ENCODE measurements around the gene ADAMTS19. TPM values are rescaled to one million over a fixed set of nuclear protein-coding genes. Genes with fewer than 3 reads are reported as not detected.

The ADAMTS19 gene
- total RNA-seq, 4 donors from 2014 or later = 0.67 to 3.3 (median 1.3) TPM

DNA sequence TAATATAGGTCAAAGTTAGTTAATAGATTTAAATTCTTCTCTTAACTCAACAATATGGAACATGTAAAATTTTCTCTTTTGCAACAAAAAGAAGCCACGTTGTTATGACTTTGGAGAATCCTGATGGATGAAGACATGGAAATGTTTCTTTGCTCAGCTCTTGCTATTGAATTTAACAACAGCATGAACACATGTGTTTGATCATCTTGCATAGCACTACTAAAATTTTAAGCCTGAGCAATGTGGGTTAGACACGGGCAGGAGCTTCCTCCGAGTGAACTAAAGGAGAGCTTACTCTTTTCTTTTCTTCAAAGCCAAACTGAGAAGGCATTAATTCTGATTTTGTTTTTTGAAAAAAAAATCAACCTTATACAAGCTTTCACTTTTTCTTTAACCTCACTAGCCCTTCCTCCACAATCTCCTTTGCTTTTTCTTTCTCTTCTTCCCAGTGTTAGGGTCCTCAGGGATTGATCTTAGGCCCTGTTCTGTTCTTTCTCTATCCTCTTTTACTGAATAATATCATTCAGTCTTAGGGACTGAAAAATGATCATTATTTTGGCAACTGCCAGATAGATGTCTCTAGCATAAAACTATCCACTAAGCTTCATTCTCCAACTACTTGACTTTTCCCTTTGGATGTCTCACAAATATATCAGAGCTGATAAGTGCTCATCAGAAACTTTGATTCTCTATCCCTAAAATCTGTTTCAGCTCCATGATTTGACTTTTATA, 36.9 kb downstream of the ADAMTS19 start:
- Histone ChIP-seq H3K4me1 (no peaks in the 10 kb centered on the region), H3K4me3 (no peak overlapping the region), H3K27me3 (no peaks in the 10 kb centered on the region), H3K9me3 (no peaks in the 10 kb centered on the region), H3K36me3 (no peaks in the 10 kb centered on the region), H3K27ac (no peak overlapping the region)
- no peak for TF ChIP-seq POLR2A (IDR thresholded peaks at IDR 0.05)
- no peak for TF ChIP-seq CTCF (IDR thresholded peaks at IDR 0.05)
- no peak for DNase-seq

DNA sequence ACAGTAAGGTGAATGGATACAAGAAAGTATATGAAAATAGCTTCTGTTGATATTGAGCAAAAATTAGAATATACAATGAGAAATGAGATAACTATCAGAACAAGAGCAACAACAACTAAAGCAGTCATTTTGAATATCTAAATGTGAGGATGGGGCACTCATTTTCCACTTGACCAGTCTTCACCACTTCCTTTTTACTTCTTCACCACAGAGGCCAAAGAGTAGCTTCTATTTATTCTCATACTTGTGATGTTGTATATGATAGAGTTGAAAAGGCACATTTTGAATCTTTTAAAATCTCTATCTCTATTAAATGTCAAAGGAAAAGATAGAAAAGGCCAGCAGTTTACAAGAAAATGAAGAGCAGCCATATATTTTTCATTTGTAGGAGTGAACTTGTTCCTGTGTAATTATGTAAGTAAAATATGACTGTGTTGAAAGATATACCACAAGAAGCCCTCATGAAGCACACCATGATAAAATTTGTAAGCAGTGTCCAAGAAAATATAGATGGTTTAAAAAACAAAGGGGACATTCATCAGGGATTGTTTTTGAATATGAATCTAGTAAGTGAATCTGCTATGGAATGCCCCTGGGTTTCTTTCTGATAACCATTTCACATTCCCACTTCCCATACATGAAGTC, 39.2 kb downstream of the ADAMTS19 start:
- no peak overlapping the region for H3K4me3 ChIP-seq
- H3K27me3 ChIP-seq = no peaks in the 10 kb centered on the region
- no peak for DNase-seq
- TF ChIP-seq POLR2A (IDR thresholded peaks at IDR 0.05) = no peak
- no peak for TF ChIP-seq CTCF (IDR thresholded peaks at IDR 0.05)
- H3K27ac ChIP-seq = no peak overlapping the region
- no peaks in the 10 kb centered on the region for H3K36me3 ChIP-seq
- no peaks in the 10 kb centered on the region for H3K4me1 ChIP-seq
- no peaks in the 10 kb centered on the region for H3K9me3 ChIP-seq

DNA sequence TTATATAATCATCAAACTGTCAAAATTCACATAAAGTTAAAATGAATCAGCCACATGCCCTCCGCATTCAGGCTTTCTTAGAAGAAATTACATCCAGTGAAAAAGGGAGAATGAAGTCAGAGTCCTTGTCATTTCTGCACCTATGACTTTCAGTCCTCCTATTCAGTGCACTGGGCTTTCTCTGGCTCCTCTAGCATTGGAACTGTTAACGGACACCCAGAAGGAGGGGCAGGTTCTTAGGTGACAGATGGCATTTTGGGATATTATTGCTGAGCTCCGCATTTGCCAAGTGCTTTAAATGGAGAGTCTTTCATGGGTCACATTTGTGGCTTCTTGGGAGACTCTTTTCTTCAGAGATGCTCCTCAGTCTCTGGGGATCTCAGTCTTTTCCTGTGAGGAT, 40.0 kb downstream of the ADAMTS19 start:
- Histone ChIP-seq H3K36me3 (no peaks in the 10 kb centered on the region), H3K27me3 (no peaks in the 10 kb centered on the region), H3K9me3 (no peaks in the 10 kb centered on the region), H3K4me3 (no peak overlapping the region), H3K4me1 (no peaks in the 10 kb centered on the region), H3K27ac (no peak overlapping the region)
- DNase-seq = no peak
- TF ChIP-seq POLR2A (IDR thresholded peaks at IDR 0.05) (no peak), CTCF (IDR thresholded peaks at IDR 0.05) (no peak)

- H3K4me1 ChIP-seq = no peaks in the 10 kb centered on the region
- TF ChIP-seq POLR2A (IDR thresholded peaks at IDR 0.05) (no peak), CTCF (IDR thresholded peaks at IDR 0.05) (no peak)
- DNase-seq = no peak
Observed at GRCh38 chr5:129506086-129506485, 46.0 kb downstream of the ADAMTS19 start.

GRCh38 chr5:129506950-129507349, 46.9 kb downstream of the ADAMTS19 start:
- no peaks in the 10 kb centered on the region for H3K27me3 ChIP-seq
- DNase-seq = no peak
- no peak overlapping the region for H3K27ac ChIP-seq
- H3K4me1 ChIP-seq = no peaks in the 10 kb centered on the region
- H3K36me3 ChIP-seq = no peaks in the 10 kb centered on the region
- TF ChIP-seq POLR2A (IDR thresholded peaks at IDR 0.05) (no peak), CTCF (IDR thresholded peaks at IDR 0.05) (no peak)
- no peak overlapping the region for H3K4me3 ChIP-seq
- H3K9me3 ChIP-seq = no peaks in the 10 kb centered on the region

More at GRCh38 chr5:129506086-129506485, 46.0 kb downstream of the ADAMTS19 start:
- Histone ChIP-seq H3K36me3 (no peaks in the 10 kb centered on the region), H3K27ac (no peak overlapping the region), H3K9me3 (no peaks in the 10 kb centered on the region), H3K27me3 (no peaks in the 10 kb centered on the region), H3K4me3 (no peak overlapping the region)

Measured in Peyer's patch (tissue), 4 donors.